Measurements from ENCODE around the gene GLB1L. TPM values are rescaled to one million over a fixed set of nuclear protein-coding genes. Genes with fewer than 3 reads are reported as not detected.

The GLB1L gene
- total and polyA plus RNA-seq, 2 experiments from 2014 or later = 3.4 to 13.5 TPM

DNA sequence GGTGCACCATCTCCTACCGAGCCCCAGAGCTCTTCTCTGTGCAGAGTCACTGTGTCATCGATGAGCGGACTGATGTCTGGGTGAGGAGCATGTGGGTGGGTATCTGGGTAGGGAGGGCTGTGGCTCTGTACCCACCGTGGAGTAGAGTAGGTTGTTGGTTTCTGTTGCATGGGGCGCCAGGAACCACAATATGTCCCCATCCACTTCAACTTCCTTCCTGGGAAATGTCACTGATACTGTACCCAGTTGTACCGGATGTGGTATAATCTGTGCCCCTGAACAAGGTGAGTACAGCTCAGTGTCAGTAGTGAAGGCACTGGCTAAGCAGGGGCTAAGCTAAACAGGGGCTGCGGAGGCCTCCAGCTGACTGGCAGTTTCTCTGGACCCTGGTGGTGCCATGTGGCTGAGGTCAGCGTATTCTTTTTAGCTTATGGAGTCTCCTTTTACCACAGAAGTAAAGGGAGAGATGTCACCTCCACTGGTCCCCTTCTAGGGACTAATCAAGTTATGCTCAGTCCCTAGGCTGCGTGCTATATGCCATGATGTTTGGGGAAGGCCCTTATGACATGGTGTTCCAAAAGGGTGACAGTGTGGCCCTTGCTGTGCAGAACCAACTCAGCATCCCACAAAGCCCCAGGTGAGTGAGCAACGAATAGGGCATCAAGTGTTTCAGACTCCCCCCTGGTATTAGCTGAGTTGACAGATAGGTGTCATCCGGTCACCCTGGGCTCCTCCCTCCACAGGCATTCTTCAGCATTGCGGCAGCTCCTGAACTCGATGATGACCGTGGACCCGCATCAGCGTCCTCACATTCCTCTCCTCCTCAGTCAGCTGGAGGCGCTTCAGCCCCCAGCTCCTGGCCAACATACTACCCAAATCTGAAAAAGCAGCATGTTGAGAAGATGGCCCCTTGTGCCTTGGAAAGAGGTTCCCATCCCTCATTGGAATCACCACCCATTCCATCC, 2.7 kb upstream of the GLB1L start:
- in situ Hi-C loops (cut with MboI) = no loop called here
- H3K27me3 ChIP-seq (replicated peaks; ENCODE audit: insufficient read depth) = no peaks in the 10 kb centered on the region
- DNase-seq = no peak
- H3K9me3 ChIP-seq (ENCODE audit: low read depth) = no peaks in the 10 kb centered on the region
- WGBS, 2 experiments (ENCODE audit: low coverage in 1 of 2, low lambda C conversion rate in 2 of 2, missing lambda C conversion rate in 2 of 2) = 92 to 96% methylated on average over 17 of the region's 17 CpGs
- no peaks in the 10 kb centered on the region for H3K9me2 ChIP-seq (ENCODE audit: insufficient read depth)
- peaks cover 49% of the 10 kb centered on the region for H3K4me1 ChIP-seq (ENCODE audit: insufficient read depth)
- no peak overlapping the region for H3K9ac ChIP-seq
- H2AFZ ChIP-seq = no peak overlapping the region
- no peak overlapping the region for H3K4me2 ChIP-seq (ENCODE audit: unreplicated experiment)
- H3K36me3 ChIP-seq (ENCODE audit: low read depth) = no peaks in the 10 kb centered on the region
- peaks cover 34% of the 10 kb centered on the region for H3K79me2 ChIP-seq (ENCODE audit: insufficient read depth)
- TF ChIP-seq EZH2 (IDR thresholded peaks at IDR 0.05; ENCODE audit: insufficient read depth, poor library complexity, severe bottlenecking) (no peak), EZH2phosphoT487 (IDR thresholded peaks at IDR 0.05; ENCODE audit: insufficient read depth, low read depth) (no peak)
- peak overlapping the region; percentile 89 for H3K27ac ChIP-seq
- peaks cover 43% of the 10 kb centered on the region for H3F3A ChIP-seq (ENCODE audit: insufficient read depth)
- no peak overlapping the region for H3K4me3 ChIP-seq
- H4K20me1 ChIP-seq (ENCODE audit: insufficient read depth) = no peaks in the 10 kb centered on the region

DNA sequence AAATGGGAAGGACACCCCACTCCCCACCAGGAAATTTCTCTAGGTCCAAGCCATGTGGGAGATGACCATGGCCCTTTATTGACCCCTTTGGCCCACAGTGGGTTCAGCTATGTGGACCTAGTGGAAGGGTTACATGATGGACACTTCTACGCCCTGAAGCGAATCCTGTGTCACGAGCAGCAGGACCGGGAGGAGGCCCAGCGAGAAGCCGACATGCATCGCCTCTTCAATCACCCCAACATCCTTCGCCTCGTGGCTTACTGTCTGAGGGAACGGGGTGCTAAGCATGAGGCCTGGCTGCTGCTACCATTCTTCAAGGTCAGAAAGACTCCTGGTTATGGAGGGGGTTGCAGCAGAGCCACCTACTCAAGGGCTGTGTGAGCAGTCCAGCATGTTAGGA, 1.3 kb upstream of the GLB1L start:
- Histone ChIP-seq H3K9me3 (ENCODE audit: low read depth) (no peaks in the 10 kb centered on the region), H3K9me2 (ENCODE audit: insufficient read depth) (no peaks in the 10 kb centered on the region), H3K9ac (peak overlapping the region; percentile 98), H2AFZ (no peak overlapping the region), H3K4me3 (peak overlapping the region; percentile 91), H3K36me3 (ENCODE audit: low read depth) (no peaks in the 10 kb centered on the region), H3K4me1 (ENCODE audit: insufficient read depth) (peaks cover 35% of the 10 kb centered on the region), H3F3A (ENCODE audit: insufficient read depth) (peaks cover 38% of the 10 kb centered on the region), H3K27ac (no peak overlapping the region), H3K27me3 (replicated peaks; ENCODE audit: insufficient read depth) (no peaks in the 10 kb centered on the region), H3K79me2 (ENCODE audit: insufficient read depth) (peaks cover 34% of the 10 kb centered on the region), H4K20me1 (ENCODE audit: insufficient read depth) (no peaks in the 10 kb centered on the region), H3K4me2 (ENCODE audit: unreplicated experiment) (peak overlapping the region; percentile 94)
- no peak for DNase-seq
- WGBS, 2 experiments (ENCODE audit: low coverage in 1 of 2, low lambda C conversion rate in 2 of 2, missing lambda C conversion rate in 2 of 2) = 97 to 98% methylated on average over 10 of the region's 10 CpGs
- no peak for TF ChIP-seq EZH2phosphoT487 (IDR thresholded peaks at IDR 0.05; ENCODE audit: insufficient read depth, low read depth)
- no peak for TF ChIP-seq EZH2 (IDR thresholded peaks at IDR 0.05; ENCODE audit: insufficient read depth, poor library complexity, severe bottlenecking)
- in situ Hi-C loops (cut with MboI) = no loop called here

DNA sequence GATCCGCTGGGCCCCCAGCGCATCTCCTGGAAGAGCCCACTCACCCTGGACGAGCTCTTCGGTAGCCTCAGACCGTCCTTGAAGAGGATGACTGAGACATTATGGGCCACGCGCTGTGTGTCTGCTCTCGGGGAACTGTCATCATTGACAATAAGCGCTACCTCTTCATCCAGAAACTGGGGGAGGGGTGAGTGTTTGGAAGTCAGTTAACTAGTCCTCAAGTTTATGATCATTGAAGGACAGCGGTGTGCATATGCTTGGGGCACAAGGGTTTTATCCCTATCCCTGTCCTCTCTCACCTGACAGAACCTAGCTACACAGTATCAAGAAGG, 621 bp upstream of the GLB1L start:
- peak overlapping the region; percentile 86 for H3K27ac ChIP-seq
- in situ Hi-C loops (cut with MboI) = no loop called here
- peaks cover 37% of the 10 kb centered on the region for H3F3A ChIP-seq (ENCODE audit: insufficient read depth)
- no peaks in the 10 kb centered on the region for H3K9me3 ChIP-seq (ENCODE audit: low read depth)
- DNase-seq = peak; percentile 49
- H4K20me1 ChIP-seq (ENCODE audit: insufficient read depth) = no peaks in the 10 kb centered on the region
- H3K4me2 ChIP-seq (ENCODE audit: unreplicated experiment) = peak overlapping the region; percentile 94
- TF ChIP-seq EZH2phosphoT487 (IDR thresholded peaks at IDR 0.05; ENCODE audit: insufficient read depth, low read depth) = no peak
- peak overlapping the region; percentile 91 for H3K4me3 ChIP-seq
- peaks cover 34% of the 10 kb centered on the region for H3K79me2 ChIP-seq (ENCODE audit: insufficient read depth)
- H3K27me3 ChIP-seq (replicated peaks; ENCODE audit: insufficient read depth) = no peaks in the 10 kb centered on the region
- peak overlapping the region; percentile 89 for H2AFZ ChIP-seq
- peaks cover 35% of the 10 kb centered on the region for H3K4me1 ChIP-seq (ENCODE audit: insufficient read depth)
- no peaks in the 10 kb centered on the region for H3K36me3 ChIP-seq (ENCODE audit: low read depth)
- no peaks in the 10 kb centered on the region for H3K9me2 ChIP-seq (ENCODE audit: insufficient read depth)
- 11 to 15% methylated on average over 10 of the region's 10 CpGs for WGBS, 2 experiments (ENCODE audit: low coverage in 1 of 2, low lambda C conversion rate in 2 of 2, missing lambda C conversion rate in 2 of 2)
- peak overlapping the region; percentile 98 for H3K9ac ChIP-seq

DNA sequence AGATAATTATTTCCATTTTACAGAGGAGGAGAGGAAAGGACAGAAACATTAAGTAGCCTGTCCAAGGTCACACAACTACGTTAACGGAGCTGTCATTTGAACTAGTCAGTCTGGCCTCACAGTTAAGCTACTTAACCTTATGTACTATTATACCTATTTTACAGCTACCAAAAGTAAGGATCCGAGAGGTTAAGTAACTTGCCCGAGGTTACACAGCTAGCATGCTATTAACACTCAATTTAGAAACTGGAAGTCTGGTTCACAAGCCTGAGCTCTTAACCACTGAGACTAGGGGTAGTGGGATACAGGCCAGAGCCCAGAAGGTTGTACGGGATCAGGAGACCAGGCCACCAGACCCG, 476 bp downstream of the GLB1L start:
- H3K9me3 ChIP-seq (ENCODE audit: low read depth) = no peaks in the 10 kb centered on the region
- no peaks in the 10 kb centered on the region for H4K20me1 ChIP-seq (ENCODE audit: insufficient read depth)
- H3K4me2 ChIP-seq (ENCODE audit: unreplicated experiment) = peak overlapping the region; percentile 94
- H3K27ac ChIP-seq = peak overlapping the region; percentile 86
- no peaks in the 10 kb centered on the region for H3K27me3 ChIP-seq (replicated peaks; ENCODE audit: insufficient read depth)
- H3K9ac ChIP-seq = peak overlapping the region; percentile 98
- no peaks in the 10 kb centered on the region for H3K9me2 ChIP-seq (ENCODE audit: insufficient read depth)
- in situ Hi-C loops (cut with MboI) = no loop called here
- H3K79me2 ChIP-seq (ENCODE audit: insufficient read depth) = peaks cover 34% of the 10 kb centered on the region
- H3K36me3 ChIP-seq (ENCODE audit: low read depth) = no peaks in the 10 kb centered on the region
- WGBS, 2 experiments (ENCODE audit: low coverage in 1 of 2, low lambda C conversion rate in 2 of 2, missing lambda C conversion rate in 2 of 2) = 35 to 37% methylated on average over 6 of the region's 6 CpGs
- TF ChIP-seq EZH2 (IDR thresholded peaks at IDR 0.05; ENCODE audit: insufficient read depth, poor library complexity, severe bottlenecking) = no peak
- no peak for TF ChIP-seq EZH2phosphoT487 (IDR thresholded peaks at IDR 0.05; ENCODE audit: insufficient read depth, low read depth)
- peaks cover 26% of the 10 kb centered on the region for H3F3A ChIP-seq (ENCODE audit: insufficient read depth)
- H3K4me1 ChIP-seq (ENCODE audit: insufficient read depth) = peaks cover 28% of the 10 kb centered on the region
- H2AFZ ChIP-seq = peak overlapping the region; percentile 89
- H3K4me3 ChIP-seq = peak overlapping the region; percentile 91
- no peak for DNase-seq
